NCI-H345 treated with DMSO at 0.1 percent for 48 hours (cell line): ENCODE measurements around the gene HCN3.
"Not testable (repeated sequence)": the region's sequence is repeated elsewhere in the genome, so short reads cannot be mapped to it uniquely, and the experiment has no call there.

ENCODE experiments used
- DNase-seq: peaks from one replicate; lab custom pipeline; 2025; ENCODE audit not compliant: unreplicated experiment; lab: John Stamatoyannopoulos, UW

HCN3 gene

DNA sequence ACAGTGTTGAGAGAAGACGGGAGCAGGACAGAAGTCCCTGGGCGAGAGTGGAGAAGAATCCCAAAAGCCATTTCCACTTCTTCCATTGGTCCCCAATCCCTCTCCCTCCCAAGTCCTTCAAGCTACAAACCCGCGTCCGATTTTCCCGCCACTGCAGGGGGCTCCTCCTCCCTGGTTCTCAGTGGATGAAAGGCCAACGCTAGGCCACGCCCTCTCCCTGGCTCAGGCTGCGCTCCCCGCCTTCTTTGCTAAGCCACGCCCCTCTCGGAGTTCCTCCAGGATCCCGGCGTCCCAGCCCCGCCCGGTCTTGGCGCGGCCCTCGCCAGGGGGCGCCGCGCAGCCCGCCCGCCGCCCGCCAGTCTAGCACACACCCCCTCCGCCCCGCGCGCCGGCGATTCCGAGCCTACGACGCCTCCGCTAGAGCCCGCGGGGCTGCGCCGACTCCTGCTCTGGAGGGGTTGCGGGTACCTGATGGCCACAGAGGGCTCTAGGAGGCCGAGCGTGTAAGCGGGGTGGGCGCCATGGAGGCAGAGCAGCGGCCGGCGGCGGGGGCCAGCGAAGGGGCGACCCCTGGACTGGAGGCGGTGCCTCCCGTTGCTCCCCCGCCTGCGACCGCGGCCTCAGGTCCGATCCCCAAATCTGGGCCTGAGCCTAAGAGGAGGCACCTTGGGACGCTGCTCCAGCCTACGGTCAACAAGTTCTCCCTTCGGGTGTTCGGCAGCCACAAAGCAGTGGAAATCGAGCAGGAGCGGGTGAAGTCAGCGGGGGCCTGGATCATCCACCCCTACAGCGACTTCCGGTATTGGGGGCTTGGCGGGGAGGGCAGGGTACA lies at the start of gene HCN3:
HCN3 (plus strand) TSS at position 394 of the 832 bp plus-strand sequence; CDS start at position 522, 128 bp downstream.
- DNase-seq, result peak; percentile 100

DNA sequence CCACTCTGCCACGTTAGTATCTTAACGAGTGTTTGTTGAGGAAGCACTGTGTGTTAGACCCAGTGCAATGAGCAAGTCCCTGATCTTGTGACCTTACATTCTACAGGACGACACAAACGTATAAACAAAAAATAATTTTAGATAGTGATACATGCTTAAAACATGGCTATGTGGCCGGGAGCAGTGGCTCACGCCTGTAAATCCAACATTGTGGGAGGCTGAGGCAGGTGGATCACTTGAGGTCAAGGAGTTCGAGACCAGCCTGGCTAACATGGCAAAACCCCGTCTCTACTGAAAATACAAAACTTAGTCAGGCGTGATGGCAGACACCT lies 49.2 kb upstream of the HCN3 start:
- no peak for DNase-seq

DNA sequence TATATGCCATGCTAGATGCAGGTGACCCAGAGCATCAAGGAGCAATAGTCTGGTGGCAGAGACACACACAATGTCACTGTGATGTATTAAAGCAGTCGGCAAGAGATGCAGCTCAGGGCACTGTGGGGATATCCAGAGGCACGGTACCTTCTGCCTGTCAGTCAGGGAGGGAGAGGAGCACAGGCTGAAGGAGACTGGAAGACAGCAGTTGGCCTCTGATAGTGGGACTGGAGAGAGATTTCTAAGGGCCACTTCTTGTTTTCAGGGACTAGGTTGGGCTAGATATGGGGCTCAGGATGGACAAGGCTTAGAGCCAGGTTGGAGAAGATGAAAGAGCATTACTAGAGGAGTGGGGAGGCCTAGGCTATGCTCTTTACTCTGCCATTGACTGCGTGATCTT lies 46.0 kb upstream of the HCN3 start:
- DNase-seq, result not testable (repeated sequence)

DNA sequence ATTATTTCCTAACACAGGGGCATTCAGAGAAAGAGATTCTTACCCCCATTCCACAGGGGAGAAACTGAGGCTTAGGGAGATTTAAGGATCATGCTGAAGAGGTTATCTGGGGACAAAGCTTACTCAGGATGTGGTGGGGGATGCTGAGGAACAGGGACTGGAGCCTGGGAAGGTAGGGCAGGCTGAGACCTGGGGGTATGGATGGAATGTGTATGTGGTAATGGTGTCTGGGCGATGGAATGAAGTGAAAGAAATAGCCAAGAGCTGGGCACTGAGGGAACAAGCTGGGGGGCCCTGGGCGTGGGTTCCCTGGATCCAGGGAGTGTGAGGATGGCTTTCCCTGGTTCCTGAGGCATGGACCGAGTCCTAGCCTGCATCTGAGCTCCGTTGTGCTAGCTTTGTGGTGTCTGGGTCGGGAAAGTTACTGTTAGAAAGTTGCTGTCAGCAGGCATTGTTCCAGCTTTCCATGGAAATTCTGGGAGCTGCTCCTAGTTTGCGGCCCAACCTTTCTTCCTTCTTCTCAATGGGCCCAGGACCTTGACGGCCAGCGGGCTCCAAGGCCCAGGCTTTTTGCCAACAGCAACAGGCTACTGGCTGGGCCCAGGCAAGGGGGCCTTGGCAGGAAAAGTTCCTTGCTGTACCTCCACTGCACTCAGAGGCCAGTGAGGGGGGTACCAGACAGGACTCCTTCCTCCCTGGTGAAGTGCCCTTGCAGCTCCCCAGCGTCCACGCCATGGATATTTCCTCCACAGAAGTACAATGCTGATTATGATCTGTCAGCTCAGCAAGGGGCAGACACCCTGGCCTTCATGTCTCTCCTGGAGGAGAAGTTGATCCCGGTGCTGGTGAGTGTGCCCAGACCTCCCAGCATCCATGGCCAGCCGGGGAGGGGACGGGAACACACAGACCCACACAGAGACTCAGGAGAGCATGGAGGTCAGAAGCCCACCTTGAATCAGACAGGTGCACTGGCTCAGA lies 45.0 kb upstream of the HCN3 start:
- not testable (repeated sequence) for DNase-seq

DNA sequence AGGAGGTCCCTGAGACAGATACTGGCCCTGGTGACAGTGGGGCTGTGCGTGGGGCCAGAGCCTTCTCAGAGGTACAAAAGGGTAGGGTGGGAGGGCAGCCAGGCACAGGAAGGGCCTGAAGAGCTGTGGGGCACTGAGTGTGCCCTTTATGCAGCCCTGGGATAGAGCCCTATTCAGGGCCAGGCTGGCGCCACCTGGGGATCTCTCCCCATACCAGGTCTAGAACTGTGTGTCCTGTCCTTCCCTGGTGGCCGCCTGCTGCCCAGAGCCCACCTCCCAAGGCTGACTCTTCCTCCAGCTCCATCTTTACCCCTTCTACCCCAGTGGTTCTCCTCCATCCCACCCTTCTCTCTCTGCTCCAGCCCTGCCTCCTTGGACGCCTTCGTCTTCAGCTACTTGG lies 43.8 kb upstream of the HCN3 start:
- DNase-seq, result not testable (repeated sequence)

DNA sequence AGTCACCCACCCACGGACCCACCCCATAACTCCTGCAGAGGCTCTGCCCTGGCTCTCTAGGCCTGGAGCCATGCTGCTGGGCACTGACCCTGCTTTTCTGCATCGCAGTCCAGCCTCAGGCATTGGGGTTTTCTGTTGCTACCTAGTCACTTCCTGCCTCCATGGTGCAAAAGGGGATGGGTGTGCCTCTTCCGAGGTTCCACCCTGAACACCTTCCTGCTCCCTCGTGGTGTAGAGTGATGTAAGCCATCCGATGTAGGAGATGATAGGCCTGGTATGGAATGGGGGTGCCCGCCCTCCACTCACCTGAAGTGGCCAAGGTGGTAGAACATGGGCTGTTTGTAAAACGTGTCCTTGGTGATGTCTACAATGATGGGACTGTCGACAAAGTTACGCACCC lies 41.9 kb upstream of the HCN3 start:
- DNase-seq, result not testable (repeated sequence)

DNA sequence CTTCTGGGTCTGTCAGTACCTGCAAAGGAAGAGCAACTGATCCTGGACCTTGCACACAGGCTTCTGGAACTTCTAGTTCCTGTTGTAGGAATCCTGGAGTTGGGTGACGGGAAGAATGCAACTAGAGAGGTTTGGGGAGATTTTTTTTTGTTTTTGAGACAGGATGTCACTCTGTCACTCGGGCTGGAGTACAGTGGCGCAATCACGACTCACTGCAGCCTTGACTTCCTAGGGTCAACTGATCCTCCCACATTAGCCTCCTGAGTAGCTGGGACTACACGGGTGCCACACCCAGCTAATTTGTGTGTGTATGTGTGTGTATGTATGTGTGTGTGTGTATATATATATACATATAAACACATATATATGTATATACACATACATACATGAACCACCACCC lies 40.8 kb upstream of the HCN3 start:
- DNase-seq, result no peak

DNA sequence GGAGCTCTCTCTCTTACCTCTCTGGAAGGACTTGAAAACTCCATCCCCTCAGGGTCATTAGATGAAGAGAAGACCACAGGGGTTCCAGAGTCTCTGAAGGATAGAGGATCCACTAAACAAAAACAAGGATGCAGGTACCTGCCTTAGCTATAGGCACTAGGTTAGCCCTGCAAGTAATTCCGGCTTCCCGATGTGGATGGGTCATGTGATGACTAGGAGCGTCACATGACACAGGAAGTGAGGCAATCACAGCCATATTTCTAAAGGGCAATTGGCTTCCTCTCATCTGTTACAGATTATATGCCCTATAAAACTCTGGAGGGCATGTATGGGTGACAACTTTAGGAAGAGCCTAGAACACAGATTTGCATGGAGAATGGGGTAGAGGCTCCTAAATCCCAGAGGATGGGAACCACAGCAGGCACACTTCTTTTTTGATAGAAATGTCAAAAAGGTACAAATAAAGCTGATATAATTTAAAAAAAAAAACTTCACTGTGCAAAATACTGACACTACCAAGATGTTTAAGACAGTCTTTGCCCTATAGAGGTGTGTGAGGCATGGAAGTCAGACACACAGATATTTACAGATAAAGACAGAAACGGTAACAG lies 36.1 kb upstream of the HCN3 start:
- DNase-seq, result peak; percentile 95

DNA sequence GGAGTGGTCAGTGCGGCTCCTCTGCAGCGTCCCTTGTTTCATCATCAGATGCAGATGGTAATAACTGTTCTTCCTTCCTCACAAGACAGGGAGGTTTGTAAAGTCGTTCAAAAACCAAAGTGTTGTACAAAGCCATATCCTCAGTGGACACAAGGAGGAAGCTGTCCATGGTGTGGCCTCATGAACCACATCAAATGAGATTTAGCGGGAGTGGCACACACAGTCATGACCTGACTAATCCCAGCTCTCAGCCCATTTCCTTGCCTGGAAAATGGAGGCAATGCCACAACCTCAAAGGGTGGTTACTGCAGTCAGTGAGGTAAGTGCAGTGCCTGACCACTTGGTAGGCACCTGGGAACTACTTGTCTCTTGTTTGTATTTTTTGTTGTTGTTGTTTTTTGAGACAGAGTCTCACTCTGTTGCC lies 35.4 kb upstream of the HCN3 start:
- no peak for DNase-seq

DNA sequence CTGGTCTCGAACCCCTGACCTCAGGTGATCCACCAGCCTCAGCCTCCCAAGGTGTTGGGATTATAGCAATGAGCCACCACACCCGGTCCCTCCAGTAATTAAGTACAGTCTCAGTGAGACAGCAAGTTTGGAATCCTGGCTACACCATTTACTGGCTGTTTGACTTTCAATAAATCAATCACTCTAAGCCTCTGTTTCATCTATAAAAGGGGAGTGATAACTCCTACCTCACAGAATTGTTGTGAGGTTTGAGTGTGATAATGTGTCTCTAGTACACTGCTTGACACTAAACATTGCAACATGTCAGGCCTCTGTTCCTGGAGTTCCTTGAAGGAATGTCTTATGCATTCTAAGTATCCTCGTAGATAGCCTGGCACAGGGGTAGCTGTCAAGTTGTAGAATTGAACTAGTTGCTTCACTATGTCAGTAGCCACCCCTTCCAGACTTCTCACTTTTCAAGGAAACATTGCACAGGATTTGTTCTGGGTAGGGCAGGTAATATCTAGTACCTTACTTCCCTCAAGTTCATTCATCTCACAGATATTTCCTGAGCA lies 34.4 kb upstream of the HCN3 start:
- no peak for DNase-seq

DNA sequence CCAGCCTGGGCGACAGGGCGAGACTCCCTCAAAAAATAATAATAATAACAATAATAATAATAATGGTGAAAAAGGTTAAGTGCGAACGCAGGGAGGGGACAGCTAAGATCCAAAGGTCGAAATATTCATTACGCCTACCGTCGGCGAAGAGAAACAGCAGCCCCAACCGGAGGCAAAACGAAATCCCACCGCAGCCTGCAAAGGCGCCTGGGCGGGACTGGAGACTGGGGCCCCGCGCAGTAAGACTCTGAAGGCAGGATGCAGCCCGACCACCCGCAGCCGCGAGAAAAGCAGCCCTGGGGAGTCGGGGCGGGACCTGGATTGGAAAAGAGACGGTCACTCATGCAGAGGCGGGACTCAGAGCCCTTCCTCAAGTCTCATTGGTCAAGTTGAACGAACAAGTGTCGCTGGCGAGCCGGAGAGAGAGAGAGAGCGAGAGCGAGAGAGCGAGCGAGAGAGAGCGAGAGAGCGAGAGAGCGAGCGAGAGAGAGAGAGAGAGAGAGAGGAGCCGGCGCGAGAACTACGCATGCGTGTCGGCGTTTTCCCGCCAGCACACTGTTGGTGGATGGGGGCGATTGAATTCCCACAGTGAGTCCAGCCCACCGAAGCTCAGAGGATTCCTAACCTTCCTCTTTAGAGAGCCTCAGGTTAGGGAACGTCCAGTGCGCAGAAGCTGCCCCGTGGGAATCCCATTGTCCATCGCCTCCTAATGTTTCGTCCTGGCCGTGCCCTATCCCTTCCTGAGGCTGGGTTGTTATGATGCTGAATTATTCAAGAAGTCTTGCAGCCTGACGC lies 32.7 kb upstream of the HCN3 start:
- peak; percentile 100 for DNase-seq

DNA sequence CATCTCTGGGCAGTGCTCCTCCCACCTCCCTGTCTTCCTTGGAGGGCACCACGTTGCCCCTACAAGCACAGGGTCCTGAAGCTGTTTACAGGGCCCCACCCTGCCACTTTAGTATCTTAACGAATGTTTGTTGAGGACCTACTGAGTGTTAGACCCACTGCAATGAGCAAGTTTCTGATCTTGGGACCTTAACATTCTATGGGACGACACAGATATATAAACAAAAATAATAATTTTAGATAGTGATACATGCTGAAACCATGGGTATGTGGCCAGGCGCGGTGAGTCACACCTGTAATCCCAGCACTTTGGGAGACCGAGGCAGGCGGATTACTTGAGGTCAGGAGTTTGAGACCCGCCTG lies 32.1 kb upstream of the HCN3 start:
- DNase-seq, result no peak

DNA sequence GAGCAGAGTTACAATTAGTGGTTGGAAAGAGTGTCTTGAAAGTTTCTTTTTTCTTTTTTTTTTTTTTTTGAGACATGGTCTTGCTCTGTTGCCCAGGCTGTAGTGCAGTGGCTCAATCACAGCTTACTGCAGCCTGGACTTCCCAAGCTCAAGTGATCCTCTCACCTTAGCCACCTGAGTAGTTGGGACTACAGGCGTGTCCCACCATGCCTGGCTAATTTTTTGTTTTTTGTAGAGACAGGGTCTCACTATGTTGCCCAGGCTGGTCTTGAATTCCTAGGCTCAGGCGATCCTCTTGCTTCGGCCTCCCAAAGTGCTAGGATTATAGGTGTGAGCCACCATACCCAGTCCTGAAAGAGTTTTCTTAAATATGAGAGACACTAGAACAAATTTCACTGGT lies 30.5 kb upstream of the HCN3 start:
- not testable (repeated sequence) for DNase-seq

DNA sequence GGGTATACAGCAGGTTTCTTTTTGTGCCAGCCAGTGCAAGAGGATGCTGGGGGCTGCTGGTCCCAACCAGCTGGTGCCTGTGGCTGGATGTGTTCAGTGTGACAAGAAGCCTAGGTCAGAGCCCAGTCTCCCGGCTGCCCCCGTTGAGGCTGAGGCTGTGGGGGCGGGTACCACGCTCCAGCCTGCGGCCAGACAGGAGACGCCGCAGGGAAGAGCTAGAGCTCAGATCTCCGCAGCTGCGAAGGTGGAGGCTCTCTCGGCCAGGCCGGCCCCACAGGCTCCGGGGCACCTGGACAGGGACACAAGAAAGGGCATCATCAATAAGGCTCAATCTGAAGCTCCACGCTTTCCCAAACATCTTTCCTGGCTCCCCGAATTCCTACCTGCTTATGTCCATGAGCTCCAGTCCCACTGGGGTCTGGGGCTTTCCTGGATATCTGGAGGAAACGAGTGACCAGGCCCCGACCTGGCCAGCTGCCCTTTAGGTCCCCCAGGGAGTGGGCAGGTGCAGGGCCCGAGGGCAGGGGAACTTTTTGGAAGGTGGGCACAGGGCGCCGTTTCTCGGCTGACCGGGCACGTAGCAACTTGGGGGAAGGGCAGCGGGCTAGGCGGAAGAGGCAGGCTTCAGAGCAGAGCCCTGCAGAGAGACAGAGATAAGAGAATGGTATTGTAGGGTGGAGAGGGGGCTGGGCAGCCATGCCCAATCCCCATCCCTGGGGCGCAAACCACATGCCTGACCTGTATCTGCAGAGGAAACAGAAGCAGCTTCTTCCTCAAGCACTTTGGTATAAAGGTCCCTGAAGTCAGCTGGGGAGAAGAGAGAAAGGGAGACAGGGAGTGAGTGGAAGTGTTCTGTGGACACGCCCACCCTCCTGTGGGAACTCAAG lies 29.4 kb upstream of the HCN3 start:
- no peak for DNase-seq

DNA sequence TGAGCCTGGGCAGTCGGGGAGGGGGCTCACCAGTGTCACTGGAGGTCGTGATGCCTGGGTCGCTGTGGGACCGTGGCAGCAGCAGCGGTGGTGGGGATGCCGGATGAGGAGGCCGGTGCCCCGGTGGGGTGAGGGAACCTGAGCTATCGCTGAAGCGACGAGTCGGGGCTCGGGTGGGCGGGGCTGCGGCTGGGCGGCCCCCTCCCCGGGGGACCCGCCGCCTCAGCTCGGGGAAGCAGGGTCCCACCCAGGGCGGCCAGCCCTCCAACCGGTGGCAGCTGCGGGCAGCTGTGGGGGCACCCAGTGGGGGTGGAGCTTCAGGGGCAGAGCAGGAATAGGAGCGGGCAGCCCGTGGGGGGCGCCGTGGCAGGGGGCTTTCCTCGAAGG lies 27.0 kb upstream of the HCN3 start:
- no peak for DNase-seq

DNA sequence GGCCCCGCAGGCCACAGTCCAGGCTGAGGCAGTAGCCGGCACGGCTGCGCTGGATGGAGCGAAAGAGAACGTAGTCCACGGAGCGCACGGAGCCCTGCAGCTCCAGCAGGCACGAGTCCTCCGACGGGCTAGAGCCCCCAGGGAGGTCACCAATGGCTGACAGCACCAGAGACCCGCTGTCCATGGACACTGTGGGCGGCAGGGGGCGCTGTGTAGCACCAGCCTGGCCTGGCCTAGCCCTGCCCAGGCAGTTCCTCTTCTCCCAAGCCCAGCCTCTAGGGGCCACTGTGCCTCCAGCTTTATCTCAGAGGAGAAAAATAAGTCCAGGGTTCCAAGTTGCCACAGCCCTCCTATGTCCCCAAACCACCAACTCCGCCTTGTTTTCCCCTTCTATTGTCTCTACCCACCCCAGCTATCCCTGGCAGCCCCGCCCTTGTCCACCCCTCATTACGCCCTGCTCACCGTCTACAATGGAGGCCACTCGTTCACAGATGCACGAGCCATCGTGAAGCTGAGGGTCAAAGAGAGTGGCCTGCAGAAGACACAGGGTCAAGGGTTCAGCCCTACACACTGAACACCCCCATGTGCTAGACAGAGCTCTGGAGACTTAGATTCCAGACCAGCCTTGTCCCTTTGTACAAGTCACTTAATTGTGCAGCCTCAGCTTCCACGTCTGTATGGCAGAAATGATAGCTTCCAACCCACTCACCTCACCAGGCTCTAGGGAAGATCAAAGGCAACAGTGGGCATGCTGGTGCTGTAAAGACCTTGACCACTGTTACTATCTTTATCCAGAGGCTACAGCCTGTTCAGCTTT lies 26.4 kb upstream of the HCN3 start:
- DNase-seq, result peak; percentile 99

DNA sequence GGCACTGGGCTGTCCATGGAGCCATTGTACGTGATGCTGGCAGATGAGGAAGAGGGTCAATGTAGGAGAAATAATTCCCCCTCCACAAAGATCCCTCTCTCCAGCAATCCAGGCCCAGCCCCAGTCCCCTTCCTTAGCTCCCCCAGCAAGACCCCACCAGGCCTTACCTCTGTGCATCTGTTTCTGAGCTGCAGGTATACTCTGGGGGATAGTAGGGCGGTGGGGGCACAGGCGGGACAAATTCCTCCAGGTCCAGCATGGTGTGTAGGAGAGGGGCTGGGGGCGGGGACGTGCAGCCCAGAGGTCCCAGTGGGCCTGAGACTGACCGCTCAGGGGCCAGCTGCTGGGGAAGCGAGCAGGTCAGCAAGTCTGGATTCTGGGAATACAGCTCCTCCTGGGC lies 25.7 kb upstream of the HCN3 start:
- DNase-seq, result no peak

DNA sequence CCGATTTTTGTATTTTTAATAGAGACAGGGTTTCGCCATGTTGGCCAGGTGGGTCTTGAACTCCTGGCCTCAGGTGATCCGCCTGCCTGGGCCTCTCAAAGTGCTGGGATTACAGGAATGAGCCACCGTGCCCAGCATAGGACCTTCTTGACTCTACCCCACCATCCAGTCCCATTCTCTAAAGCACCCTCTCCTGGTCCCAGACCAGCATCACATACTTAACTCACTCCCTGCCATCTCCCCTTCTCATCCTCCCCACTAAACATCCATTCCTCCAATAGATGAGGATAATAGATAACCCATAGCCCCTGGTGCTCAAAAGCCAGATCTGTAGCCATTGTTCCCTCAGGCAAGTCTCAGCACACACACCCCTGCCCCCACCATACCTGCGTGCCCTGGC lies 24.1 kb upstream of the HCN3 start:
- DNase-seq, result no peak

DNA sequence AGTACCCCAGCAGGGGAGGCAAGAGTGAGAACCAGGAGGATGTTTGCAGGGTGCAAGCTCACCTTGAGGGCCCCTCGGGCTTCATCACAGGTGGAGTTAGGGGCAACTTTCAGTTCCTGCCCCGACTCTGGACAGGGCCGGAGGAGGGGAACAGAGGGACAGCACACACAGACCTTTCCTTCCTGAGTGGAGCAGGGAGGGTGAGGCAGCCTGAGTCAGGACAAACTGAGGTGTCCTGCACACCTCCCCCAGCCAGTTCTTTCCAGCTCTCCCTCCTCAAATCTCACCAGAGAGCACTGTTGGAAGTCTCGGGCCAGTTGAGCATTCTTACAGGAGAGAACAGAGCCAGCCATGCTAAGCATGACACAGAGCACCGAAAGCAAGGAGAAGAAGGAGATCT lies 23.5 kb upstream of the HCN3 start:
- no peak for DNase-seq
